Liver (tissue), 9 donors: ENCODE data around the gene MARCOL. TPM values are rescaled to one million over a fixed set of nuclear protein-coding genes. Genes with fewer than 3 reads are reported as not detected.

Experiments
- DNase-seq: peaks from one replicate; pipeline ENCODE4 v3.0.0-alpha.2; 2017; ENCODE audit warnings: low spot score
- H3K27ac ChIP-seq, 2 donors: one replicate each; pipeline ENCODE4 v1.7.0; 2013; ENCODE audit warnings: inconsistent platforms in 2 of 2, low read length in 2 of 2, control low read depth in 1 of 2, low read depth in 1 of 2, mild to moderate bottlenecking in 1 of 2
- H3K27me3 ChIP-seq, 4 donors: one replicate each; pipeline versions ENCODE4 v1.6.1 to v1.7.0; 2013; ENCODE audit warnings: low read length in 3 of 4, inconsistent platforms in 1 of 4, mild to moderate bottlenecking in 1 of 4, moderate library complexity in 1 of 4; ENCODE audit not compliant: control insufficient read depth in 4 of 4, insufficient read depth in 4 of 4
- H3K36me3 ChIP-seq, 4 donors: one replicate each; pipeline versions ENCODE4 v1.6.1 to v1.7.0; 2013; ENCODE audit warnings: low read length in 3 of 4, mild to moderate bottlenecking in 3 of 4, low read depth in 1 of 4, moderate library complexity in 1 of 4; ENCODE audit not compliant: control insufficient read depth in 4 of 4, insufficient read depth in 3 of 4
- H3K4me1 ChIP-seq, 4 donors: one replicate each; pipeline versions ENCODE4 v1.6.1 to v1.7.0; 2013; ENCODE audit warnings: low read length in 3 of 4, mild to moderate bottlenecking in 3 of 4, moderate library complexity in 1 of 4; ENCODE audit not compliant: control insufficient read depth in 4 of 4, insufficient read depth in 4 of 4
- H3K4me3 ChIP-seq, 3 donors: one replicate each; pipeline versions ENCODE4 v1.6.1 to v1.7.0; 2013; ENCODE audit warnings: low read length in 3 of 3, control low read depth in 1 of 3, low read depth in 1 of 3, mild to moderate bottlenecking in 1 of 3
- H3K9ac ChIP-seq, 2 donors: one replicate each; pipeline ENCODE4 v1.7.0; 2013; ENCODE audit warnings: low read length in 2 of 2, mild to moderate bottlenecking in 2 of 2, moderate library complexity in 2 of 2, control low read depth in 1 of 2, low read depth in 1 of 2
- H3K9me3 ChIP-seq, 4 donors: one replicate each; pipeline versions ENCODE4 v1.6.1 to v1.7.0; 2013; ENCODE audit warnings: low read length in 3 of 4; ENCODE audit not compliant: control insufficient read depth in 4 of 4
- EGR1 ChIP-seq, 2 donors: IDR thresholded peaks; 2 replicates each; pipeline ENCODE4 v1.6.1; 2016 to 2018; ENCODE audit warnings: antibody characterized with exemption in 2 of 2, low read depth in 2 of 2
- FOXA1 ChIP-seq: IDR thresholded peaks from 2 replicates; pipeline ENCODE4 v1.6.1; 2016; ENCODE audit warnings: antibody characterized with exemption
- GABPA ChIP-seq, 2 donors: IDR thresholded peaks in 1 of 2; conservative IDR thresholded peaks in 1 of 2; 2 replicates each; pipeline ENCODE4 v1.6.1; 2016; ENCODE audit warnings: antibody characterized with exemption in 2 of 2, mild to moderate bottlenecking in 1 of 2, moderate library complexity in 1 of 2
- HNF4A ChIP-seq, 2 donors: conservative IDR thresholded peaks; 2 replicates each; pipeline ENCODE4 v1.6.1; 2016; ENCODE audit warnings: antibody characterized with exemption in 2 of 2, mild to moderate bottlenecking in 2 of 2
- JUND ChIP-seq, 2 donors: IDR thresholded peaks; 2 replicates each; pipeline ENCODE4 v1.6.1; 2016; ENCODE audit warnings: antibody characterized with exemption in 2 of 2
- RAD21 ChIP-seq, 2 donors: IDR thresholded peaks; 2 replicates each; pipeline ENCODE4 v1.6.1; 2016; ENCODE audit warnings: antibody characterized with exemption in 2 of 2, mild to moderate bottlenecking in 2 of 2
- RXRA ChIP-seq, 2 donors: IDR thresholded peaks; 2 replicates each; pipeline ENCODE4 v1.6.1; 2017 to 2018; ENCODE audit warnings: antibody characterized with exemption in 2 of 2, mild to moderate bottlenecking in 1 of 2
- SP1 ChIP-seq: IDR thresholded peaks from 2 replicates; pipeline ENCODE4 v1.6.1; 2018; ENCODE audit warnings: antibody characterized with exemption, mild to moderate bottlenecking
- TAF1 ChIP-seq: conservative IDR thresholded peaks from 2 replicates; pipeline ENCODE4 v1.6.1; 2016; ENCODE audit warnings: antibody characterized with exemption, mild to moderate bottlenecking
- YY1 ChIP-seq: IDR thresholded peaks from 2 replicates; pipeline ENCODE4 v1.6.1; 2016; ENCODE audit warnings: antibody characterized with exemption, mild to moderate bottlenecking
- WGBS: extraction: QIAGEN DNeasy Blood & Tissue Kit; methylation state at CpG from one replicate; pipeline ENCODE4 v1.1.7; 2013; 5-methylcytosine and 5-hydroxymethylcytosine counted together
- polyA plus RNA-seq, 2 donors: library from polyadenylated mRNA; stranded (reverse) in 1 of 2; unstranded in 1 of 2; fragments of 200-250 nt in 1 of 2; fragments of >200 nt in 1 of 2; fragmentation: Nextera tagmentation in 1 of 2; extraction: Ambion mirVana in 1 of 2; gene quantifications; one replicate each; pipeline versions ENCODE4 v1.2.1 to v1.2.3, GENCODE V29; 2013 to 2015
- total RNA-seq, 2 donors: library from RNA; depleted of rRNA; stranded (reverse); fragments of >200 nt; gene quantifications; one replicate each; pipeline ENCODE4 v1.2.3, GENCODE V29; 2014
- TF ChIP-seq, protein P1 (sequence below): IDR thresholded peaks from 2 replicates; pipeline ENCODE4 v1.6.1; 2016; ENCODE audit warnings: antibody characterized with exemption
- TF ChIP-seq, protein P2 (sequence below): IDR thresholded peaks from 2 replicates; pipeline ENCODE4 v1.6.1; 2016; ENCODE audit warnings: antibody characterized with exemption
- TF ChIP-seq, protein P3 (sequence below): fragments of 150-350 bp; IDR thresholded peaks from 2 replicates; pipeline ENCODE4 v1.5.1; 2017; ENCODE audit warnings: improper control_type of control experiment, low read depth, low read length; ENCODE audit not compliant: missing input control
- TF ChIP-seq, protein P4 (sequence below): IDR thresholded peaks from 2 replicates; pipeline ENCODE4 v1.6.1; 2016; ENCODE audit warnings: antibody characterized with exemption, mild to moderate bottlenecking
- TF ChIP-seq, protein P5 (sequence below): IDR thresholded peaks from 2 replicates; pipeline ENCODE4 v1.6.1; 2016; ENCODE audit warnings: antibody characterized with exemption
- donor health status: healthy.
- donor health status: healthy.
- donor health status: healthy.
- donor health status: healthy.
- donor health status: healthy.

MARCOL gene, protein sequence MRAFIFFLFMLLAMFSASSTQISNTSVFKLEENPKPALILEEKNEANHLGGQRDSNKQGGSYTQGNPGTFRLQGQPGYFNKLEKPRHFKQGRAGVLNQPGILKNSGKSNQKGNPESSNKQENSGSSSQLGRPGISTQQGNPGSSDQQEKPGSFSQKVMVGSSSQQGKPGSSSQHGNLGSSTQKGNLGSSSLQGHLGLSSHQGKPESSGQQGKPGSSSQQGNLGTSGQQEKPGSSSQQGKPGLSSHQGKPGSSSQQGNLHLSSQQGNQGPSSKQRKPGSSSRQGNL
- total RNA-seq: not detected
- polyA plus RNA-seq: not detected

DNA sequence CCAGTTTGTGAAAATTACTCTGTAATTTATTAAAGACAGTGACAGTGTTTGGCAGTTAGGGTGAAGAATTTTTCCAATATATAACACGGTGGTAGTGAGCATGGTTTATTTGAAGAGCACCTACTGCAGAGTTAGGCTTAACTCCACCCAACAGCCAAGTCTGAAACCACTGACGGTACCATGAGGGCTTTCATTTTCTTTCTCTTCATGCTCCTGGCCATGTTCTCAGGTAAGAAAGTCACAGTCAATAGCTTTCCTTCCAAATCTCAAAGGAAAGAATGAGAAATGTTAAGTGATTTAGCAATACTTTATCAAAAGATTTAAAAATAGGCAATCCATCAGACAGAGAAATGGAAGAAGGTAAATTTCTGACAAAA is at the start of gene MARCOL:
MARCOL (plus strand) TSS at position 108 of the 377 bp plus-strand sequence; CDS start at position 181, 73 bp downstream.
- peaks cover 0 to 4% (median 0%) of the 10 kb centered on the region in 4 donors for H3K27me3 ChIP-seq
- no peaks in the 10 kb centered on the region for H3K4me1 ChIP-seq
- TF ChIP-seq HNF4A (conservative IDR thresholded peaks at IDR 0.05) (no peak), RAD21 (IDR thresholded peaks at IDR 0.05) (no peak), YY1 (no peak), GABPA (IDR thresholded peaks at IDR 0.05 in 1 of 2, conservative IDR thresholded peaks at IDR 0.05 in 1 of 2) (no peak), FOXA1 (no peak), EGR1 (IDR thresholded peaks at IDR 0.05; ENCODE audit: low read depth in 2 of 2) (no peak), TAF1 (no peak), SP1 (no peak)
- TF ChIP-seq, protein P1, sequence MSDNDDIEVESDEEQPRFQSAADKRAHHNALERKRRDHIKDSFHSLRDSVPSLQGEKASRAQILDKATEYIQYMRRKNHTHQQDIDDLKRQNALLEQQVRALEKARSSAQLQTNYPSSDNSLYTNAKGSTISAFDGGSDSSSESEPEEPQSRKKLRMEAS: no peak
- TF ChIP-seq, protein P2, sequence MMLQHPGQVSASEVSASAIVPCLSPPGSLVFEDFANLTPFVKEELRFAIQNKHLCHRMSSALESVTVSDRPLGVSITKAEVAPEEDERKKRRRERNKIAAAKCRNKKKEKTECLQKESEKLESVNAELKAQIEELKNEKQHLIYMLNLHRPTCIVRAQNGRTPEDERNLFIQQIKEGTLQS: no peak
- TF ChIP-seq, protein P3, sequence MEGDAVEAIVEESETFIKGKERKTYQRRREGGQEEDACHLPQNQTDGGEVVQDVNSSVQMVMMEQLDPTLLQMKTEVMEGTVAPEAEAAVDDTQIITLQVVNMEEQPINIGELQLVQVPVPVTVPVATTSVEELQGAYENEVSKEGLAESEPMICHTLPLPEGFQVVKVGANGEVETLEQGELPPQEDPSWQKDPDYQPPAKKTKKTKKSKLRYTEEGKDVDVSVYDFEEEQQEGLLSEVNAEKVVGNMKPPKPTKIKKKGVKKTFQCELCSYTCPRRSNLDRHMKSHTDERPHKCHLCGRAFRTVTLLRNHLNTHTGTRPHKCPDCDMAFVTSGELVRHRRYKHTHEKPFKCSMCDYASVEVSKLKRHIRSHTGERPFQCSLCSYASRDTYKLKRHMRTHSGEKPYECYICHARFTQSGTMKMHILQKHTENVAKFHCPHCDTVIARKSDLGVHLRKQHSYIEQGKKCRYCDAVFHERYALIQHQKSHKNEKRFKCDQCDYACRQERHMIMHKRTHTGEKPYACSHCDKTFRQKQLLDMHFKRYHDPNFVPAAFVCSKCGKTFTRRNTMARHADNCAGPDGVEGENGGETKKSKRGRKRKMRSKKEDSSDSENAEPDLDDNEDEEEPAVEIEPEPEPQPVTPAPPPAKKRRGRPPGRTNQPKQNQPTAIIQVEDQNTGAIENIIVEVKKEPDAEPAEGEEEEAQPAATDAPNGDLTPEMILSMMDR: no peak
- TF ChIP-seq, protein P4, sequence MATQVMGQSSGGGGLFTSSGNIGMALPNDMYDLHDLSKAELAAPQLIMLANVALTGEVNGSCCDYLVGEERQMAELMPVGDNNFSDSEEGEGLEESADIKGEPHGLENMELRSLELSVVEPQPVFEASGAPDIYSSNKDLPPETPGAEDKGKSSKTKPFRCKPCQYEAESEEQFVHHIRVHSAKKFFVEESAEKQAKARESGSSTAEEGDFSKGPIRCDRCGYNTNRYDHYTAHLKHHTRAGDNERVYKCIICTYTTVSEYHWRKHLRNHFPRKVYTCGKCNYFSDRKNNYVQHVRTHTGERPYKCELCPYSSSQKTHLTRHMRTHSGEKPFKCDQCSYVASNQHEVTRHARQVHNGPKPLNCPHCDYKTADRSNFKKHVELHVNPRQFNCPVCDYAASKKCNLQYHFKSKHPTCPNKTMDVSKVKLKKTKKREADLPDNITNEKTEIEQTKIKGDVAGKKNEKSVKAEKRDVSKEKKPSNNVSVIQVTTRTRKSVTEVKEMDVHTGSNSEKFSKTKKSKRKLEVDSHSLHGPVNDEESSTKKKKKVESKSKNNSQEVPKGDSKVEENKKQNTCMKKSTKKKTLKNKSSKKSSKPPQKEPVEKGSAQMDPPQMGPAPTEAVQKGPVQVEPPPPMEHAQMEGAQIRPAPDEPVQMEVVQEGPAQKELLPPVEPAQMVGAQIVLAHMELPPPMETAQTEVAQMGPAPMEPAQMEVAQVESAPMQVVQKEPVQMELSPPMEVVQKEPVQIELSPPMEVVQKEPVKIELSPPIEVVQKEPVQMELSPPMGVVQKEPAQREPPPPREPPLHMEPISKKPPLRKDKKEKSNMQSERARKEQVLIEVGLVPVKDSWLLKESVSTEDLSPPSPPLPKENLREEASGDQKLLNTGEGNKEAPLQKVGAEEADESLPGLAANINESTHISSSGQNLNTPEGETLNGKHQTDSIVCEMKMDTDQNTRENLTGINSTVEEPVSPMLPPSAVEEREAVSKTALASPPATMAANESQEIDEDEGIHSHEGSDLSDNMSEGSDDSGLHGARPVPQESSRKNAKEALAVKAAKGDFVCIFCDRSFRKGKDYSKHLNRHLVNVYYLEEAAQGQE: no peak
- TF ChIP-seq, protein P5, sequence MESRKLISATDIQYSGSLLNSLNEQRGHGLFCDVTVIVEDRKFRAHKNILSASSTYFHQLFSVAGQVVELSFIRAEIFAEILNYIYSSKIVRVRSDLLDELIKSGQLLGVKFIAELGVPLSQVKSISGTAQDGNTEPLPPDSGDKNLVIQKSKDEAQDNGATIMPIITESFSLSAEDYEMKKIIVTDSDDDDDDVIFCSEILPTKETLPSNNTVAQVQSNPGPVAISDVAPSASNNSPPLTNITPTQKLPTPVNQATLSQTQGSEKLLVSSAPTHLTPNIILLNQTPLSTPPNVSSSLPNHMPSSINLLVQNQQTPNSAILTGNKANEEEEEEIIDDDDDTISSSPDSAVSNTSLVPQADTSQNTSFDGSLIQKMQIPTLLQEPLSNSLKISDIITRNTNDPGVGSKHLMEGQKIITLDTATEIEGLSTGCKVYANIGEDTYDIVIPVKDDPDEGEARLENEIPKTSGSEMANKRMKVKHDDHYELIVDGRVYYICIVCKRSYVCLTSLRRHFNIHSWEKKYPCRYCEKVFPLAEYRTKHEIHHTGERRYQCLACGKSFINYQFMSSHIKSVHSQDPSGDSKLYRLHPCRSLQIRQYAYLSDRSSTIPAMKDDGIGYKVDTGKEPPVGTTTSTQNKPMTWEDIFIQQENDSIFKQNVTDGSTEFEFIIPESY: no peak
- H3K4me3 ChIP-seq: no peak within 1 kb of the TSS
- DNase-seq: no peak
- H3K27ac ChIP-seq: no peak within 1 kb of the TSS
- no peaks in the 10 kb centered on the region for H3K36me3 ChIP-seq
- WGBS: 66% methylated on average over 2 of the region's 2 CpGs
- no peak within 1 kb of the TSS for H3K9ac ChIP-seq
- no peaks in the 10 kb centered on the region for H3K9me3 ChIP-seq

DNA sequence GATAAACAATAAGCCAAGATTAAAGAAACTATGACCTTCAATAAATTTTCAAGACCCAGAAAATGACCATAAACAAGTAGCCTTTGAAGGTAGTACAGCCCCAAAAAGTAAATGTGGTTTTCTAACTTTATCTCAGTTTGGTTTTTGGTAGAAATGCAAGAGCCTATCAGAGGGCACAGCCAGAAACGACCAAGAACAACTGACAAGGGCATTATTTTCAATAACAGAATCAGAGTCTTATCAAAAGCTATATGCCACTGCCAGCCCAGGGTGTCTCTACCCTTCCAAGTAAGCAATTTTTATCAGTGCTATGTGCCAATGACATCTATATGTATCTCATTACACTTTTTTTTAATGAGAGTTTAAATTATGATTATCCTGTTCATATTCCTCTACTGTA is 47.3 kb upstream of the MARCOL start:
- TF ChIP-seq GABPA (IDR thresholded peaks at IDR 0.05 in 1 of 2, conservative IDR thresholded peaks at IDR 0.05 in 1 of 2) (no peak), RXRA (IDR thresholded peaks at IDR 0.05) (no peak), RAD21 (IDR thresholded peaks at IDR 0.05) (no peak), JUND (IDR thresholded peaks at IDR 0.05) (no peak), TAF1 (no peak), SP1 (no peak)
- Histone ChIP-seq H3K4me1 (no peaks in the 10 kb centered on the region), H3K36me3 (no peaks in the 10 kb centered on the region), H3K9ac (no peak overlapping the region), H3K4me3 (no peak overlapping the region), H3K9me3 (no peaks in the 10 kb centered on the region), H3K27ac (no peak overlapping the region), H3K27me3 (no peaks in the 10 kb centered on the region)
- WGBS: 52% methylated on average over 1 of the region's 1 CpG
- no peak for DNase-seq
